ENCODE measurements around the gene BAG5. TPM values are rescaled to one million over a fixed set of nuclear protein-coding genes. Genes with fewer than 3 reads are reported as not detected.

The BAG5 gene
- total RNA-seq, 1 experiment from 2014 or later: 22.5 TPM

DNA sequence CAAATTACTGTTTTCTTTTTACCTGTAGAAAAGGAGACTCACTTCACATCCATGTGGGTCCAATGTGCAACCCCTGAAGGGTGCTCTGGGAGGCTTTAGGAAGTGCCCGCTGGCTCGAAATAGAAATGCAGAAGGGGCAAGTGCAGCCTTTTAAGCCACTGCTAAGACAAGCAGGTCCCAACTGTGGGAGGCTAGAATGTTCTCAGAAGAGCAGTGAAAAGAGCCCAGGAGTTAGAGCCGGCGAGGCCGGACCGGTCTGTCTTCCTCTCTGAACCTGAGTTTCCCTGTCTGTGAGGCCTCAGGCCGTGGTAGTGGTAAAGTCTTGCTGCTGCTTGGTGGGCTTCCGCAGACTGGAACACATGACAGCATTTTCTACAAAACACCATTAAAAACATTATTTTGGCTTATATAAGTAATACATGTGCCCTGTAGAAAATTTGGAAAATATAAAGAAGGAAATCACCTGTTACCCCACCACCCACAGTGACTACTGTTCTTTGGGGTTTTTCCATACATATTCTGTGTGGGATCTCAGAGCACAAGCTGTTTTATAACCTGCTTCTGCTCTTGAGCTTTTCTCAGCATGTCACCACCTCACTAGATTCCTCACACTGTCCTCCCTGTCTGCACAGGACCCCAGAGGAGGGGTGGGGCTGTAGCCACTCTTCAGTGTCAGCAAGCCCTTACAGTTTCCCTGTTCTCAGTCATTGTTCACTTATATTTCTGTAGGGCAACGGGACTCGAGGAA is 45.9 kb downstream of the BAG5 start:
- POLR2A ChIA-PET: no interaction called here
- ATAC-seq: no peak
- Histone ChIP-seq H3K36me3 (ENCODE audit: control insufficient read depth, insufficient read depth, low read length) (no peaks in the 10 kb centered on the region; the same call in 1 of the 2 replicates), H3K9me3 (ENCODE audit: control insufficient read depth, insufficient read depth, low read depth, low read length) (no peaks in the 10 kb centered on the region), H3K4me3 (ENCODE audit: low read depth in 2 of 2, low read length in 2 of 2) (no peak overlapping the region), H3K27me3 (ENCODE audit: control insufficient read depth, insufficient read depth, low read length) (no peaks in the 10 kb centered on the region), H3K4me1 (ENCODE audit: control insufficient read depth, insufficient read depth, low read length) (peaks cover 36% of the 10 kb centered on the region), H3K27ac (ENCODE audit: low read length) (0 out of 2 replicates have a peak overlapping the region, but pooled peaks have one; percentile 12)
- CTCF ChIA-PET: no interaction called here
- intact Hi-C loops (cut with micrococcal nuclease; ENCODE audit: unreplicated experiment) (no loop called here), in situ Hi-C loops (cut with HindIII; ENCODE audit: low pct_unique_long_range_greater_than_20kb, low sequenced_read_pairs) (no loop called here)
- no TSS peak for BruUV-seq (replicated peaks)
- DNase-seq (ENCODE audit: low read depth, low spot score): no peak
- TF ChIP-seq, protein P1, sequence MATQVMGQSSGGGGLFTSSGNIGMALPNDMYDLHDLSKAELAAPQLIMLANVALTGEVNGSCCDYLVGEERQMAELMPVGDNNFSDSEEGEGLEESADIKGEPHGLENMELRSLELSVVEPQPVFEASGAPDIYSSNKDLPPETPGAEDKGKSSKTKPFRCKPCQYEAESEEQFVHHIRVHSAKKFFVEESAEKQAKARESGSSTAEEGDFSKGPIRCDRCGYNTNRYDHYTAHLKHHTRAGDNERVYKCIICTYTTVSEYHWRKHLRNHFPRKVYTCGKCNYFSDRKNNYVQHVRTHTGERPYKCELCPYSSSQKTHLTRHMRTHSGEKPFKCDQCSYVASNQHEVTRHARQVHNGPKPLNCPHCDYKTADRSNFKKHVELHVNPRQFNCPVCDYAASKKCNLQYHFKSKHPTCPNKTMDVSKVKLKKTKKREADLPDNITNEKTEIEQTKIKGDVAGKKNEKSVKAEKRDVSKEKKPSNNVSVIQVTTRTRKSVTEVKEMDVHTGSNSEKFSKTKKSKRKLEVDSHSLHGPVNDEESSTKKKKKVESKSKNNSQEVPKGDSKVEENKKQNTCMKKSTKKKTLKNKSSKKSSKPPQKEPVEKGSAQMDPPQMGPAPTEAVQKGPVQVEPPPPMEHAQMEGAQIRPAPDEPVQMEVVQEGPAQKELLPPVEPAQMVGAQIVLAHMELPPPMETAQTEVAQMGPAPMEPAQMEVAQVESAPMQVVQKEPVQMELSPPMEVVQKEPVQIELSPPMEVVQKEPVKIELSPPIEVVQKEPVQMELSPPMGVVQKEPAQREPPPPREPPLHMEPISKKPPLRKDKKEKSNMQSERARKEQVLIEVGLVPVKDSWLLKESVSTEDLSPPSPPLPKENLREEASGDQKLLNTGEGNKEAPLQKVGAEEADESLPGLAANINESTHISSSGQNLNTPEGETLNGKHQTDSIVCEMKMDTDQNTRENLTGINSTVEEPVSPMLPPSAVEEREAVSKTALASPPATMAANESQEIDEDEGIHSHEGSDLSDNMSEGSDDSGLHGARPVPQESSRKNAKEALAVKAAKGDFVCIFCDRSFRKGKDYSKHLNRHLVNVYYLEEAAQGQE (IDR thresholded peaks at IDR 0.05; ENCODE audit: insufficient read depth in 1 of 2, low read depth in 2 of 2, low read length in 1 of 2): no peak
- TF ChIP-seq POLR2AphosphoS5 (IDR thresholded peaks at IDR 0.05; ENCODE audit: low read depth, low read length) (no peak), TCF7L2 (IDR thresholded peaks at IDR 0.05; ENCODE audit: low read depth, low read length) (no peak), SIN3A (IDR thresholded peaks at IDR 0.05; ENCODE audit: borderline replicate concordance, insufficient read depth, low read depth, low read length) (no peak)
- TF ChIP-seq, protein P2, sequence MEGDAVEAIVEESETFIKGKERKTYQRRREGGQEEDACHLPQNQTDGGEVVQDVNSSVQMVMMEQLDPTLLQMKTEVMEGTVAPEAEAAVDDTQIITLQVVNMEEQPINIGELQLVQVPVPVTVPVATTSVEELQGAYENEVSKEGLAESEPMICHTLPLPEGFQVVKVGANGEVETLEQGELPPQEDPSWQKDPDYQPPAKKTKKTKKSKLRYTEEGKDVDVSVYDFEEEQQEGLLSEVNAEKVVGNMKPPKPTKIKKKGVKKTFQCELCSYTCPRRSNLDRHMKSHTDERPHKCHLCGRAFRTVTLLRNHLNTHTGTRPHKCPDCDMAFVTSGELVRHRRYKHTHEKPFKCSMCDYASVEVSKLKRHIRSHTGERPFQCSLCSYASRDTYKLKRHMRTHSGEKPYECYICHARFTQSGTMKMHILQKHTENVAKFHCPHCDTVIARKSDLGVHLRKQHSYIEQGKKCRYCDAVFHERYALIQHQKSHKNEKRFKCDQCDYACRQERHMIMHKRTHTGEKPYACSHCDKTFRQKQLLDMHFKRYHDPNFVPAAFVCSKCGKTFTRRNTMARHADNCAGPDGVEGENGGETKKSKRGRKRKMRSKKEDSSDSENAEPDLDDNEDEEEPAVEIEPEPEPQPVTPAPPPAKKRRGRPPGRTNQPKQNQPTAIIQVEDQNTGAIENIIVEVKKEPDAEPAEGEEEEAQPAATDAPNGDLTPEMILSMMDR (IDR thresholded peaks at IDR 0.05): no peak

DNA sequence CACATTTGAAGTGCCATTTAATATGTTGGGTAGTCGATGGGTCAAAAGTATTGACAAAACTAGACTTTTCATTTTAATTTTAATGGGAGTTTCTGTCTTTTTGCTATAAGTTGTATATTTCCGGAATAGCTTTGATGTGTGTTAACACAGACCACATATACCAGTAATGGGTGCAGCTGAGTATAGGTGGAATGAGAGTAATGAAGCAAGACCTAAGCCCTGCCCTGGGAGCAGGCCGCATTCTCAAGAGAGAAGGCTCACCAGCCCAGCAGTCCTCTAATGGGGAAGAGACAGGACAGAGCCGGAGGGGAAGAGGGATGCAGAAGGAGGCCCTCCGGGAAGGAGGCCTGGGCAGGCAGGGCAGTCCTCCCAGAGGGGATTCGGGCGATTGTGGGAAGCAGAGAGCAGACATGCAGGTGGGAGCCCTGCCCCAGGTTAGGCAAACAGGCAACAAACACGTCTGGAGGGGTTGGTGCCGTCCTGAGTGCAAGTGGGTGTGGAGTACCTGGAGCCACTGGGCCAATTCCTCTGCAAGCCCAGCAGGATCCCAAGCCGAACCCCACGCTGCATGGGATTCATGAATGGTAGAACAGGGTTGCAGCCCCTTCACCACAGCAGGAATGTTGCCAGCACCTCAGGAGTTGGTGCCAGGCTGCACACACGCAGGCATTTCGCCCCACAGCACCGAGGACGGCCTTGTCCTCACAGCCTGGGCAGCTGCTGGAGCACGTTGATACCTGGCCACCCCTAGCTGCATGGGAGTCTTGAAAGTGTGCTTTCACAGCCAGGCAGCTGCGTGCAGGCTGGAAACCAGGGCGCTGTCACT is 47.6 kb downstream of the BAG5 start:
- POLR2A ChIA-PET: no interaction called here
- CTCF ChIA-PET: no interaction called here
- Histone ChIP-seq H3K4me3 (ENCODE audit: low read depth in 2 of 2, low read length in 2 of 2) (no peak overlapping the region), H3K27ac (ENCODE audit: low read length) (no peak overlapping the region), H3K27me3 (ENCODE audit: control insufficient read depth, insufficient read depth, low read length) (no peaks in the 10 kb centered on the region), H3K9me3 (ENCODE audit: control insufficient read depth, insufficient read depth, low read depth, low read length) (no peaks in the 10 kb centered on the region), H3K4me1 (ENCODE audit: control insufficient read depth, insufficient read depth, low read length) (peaks cover 28% of the 10 kb centered on the region), H3K36me3 (ENCODE audit: control insufficient read depth, insufficient read depth, low read length) (no peaks in the 10 kb centered on the region)
- ATAC-seq (no peak), DNase-seq (ENCODE audit: low read depth, low spot score) (no peak)
- in situ Hi-C loops (cut with HindIII; ENCODE audit: low pct_unique_long_range_greater_than_20kb, low sequenced_read_pairs) (no loop called here), intact Hi-C loops (cut with micrococcal nuclease; ENCODE audit: unreplicated experiment) (no loop called here)
- no TSS peak for BruUV-seq (replicated peaks)
- TF ChIP-seq, protein P1 (IDR thresholded peaks at IDR 0.05; ENCODE audit: insufficient read depth in 1 of 2, low read depth in 2 of 2, low read length in 1 of 2): no peak
- TF ChIP-seq, protein P2 (IDR thresholded peaks at IDR 0.05): no peak
- TF ChIP-seq POLR2AphosphoS5 (IDR thresholded peaks at IDR 0.05; ENCODE audit: low read depth, low read length) (no peak), SIN3A (IDR thresholded peaks at IDR 0.05; ENCODE audit: borderline replicate concordance, insufficient read depth, low read depth, low read length) (no peak), TCF7L2 (IDR thresholded peaks at IDR 0.05; ENCODE audit: low read depth, low read length) (no peak)
